Astrocyte (in vitro differentiated cells and primary cell): ENCODE results near the gene AIDA.

ENCODE experiments used
- CTCF ChIP-seq: IDR thresholded peaks from 2 replicates; pipeline ENCODE4 v1.5.1; 2011; ENCODE audit warnings: low read depth, mild to moderate bottlenecking, inconsistent platforms, low read length, moderate library complexity; ENCODE audit not compliant: insufficient read depth
- EZH2 ChIP-seq: IDR thresholded peaks from 2 replicates; pipeline ENCODE4 v1.6.1; 2012; ENCODE audit warnings: mild to moderate bottlenecking, low read length, inconsistent platforms; ENCODE audit not compliant: insufficient read depth

- TF ChIP-seq CTCF (no peak), EZH2 (no peak)
These were observed 91.7 kb downstream of the AIDA start for GRCh38 chr1:222620566-222620965.
